WTC11 (cell line): ENCODE results near the gene KCNC4.

ENCODE experiments used
- GABPB1 ChIP-seq: sonication (generic); formaldehyde crosslinking; IDR thresholded peaks from 2 replicates; pipeline ENCODE4 v1.8.1; 2023; ENCODE audit warnings: mild to moderate bottlenecking, missing genetic modification reagents
- TF ChIP-seq, protein P1 (sequence below): fragments of 200-600 bp; IDR thresholded peaks from 2 replicates; pipeline ENCODE4 v1.8.0; 2022; ENCODE audit warnings: antibody characterized with exemption
- TF ChIP-seq, protein P2 (sequence below): sonication (generic); formaldehyde crosslinking; IDR thresholded peaks from 2 replicates; pipeline ENCODE4 v1.8.1; 2023; ENCODE audit warnings: mild to moderate bottlenecking, missing genetic modification reagents, moderate library complexity
- TF ChIP-seq, protein P3 (sequence below): sonication (generic); formaldehyde crosslinking; IDR thresholded peaks from 2 replicates; pipeline ENCODE4 v1.8.0; 2022; ENCODE audit warnings: missing genetic modification reagents
- TF ChIP-seq, protein P4 (sequence below): sonication (generic); formaldehyde crosslinking; IDR thresholded peaks from 2 replicates; pipeline ENCODE4 v1.8.0; 2022; ENCODE audit warnings: mild to moderate bottlenecking, missing genetic modification reagents

DNA sequence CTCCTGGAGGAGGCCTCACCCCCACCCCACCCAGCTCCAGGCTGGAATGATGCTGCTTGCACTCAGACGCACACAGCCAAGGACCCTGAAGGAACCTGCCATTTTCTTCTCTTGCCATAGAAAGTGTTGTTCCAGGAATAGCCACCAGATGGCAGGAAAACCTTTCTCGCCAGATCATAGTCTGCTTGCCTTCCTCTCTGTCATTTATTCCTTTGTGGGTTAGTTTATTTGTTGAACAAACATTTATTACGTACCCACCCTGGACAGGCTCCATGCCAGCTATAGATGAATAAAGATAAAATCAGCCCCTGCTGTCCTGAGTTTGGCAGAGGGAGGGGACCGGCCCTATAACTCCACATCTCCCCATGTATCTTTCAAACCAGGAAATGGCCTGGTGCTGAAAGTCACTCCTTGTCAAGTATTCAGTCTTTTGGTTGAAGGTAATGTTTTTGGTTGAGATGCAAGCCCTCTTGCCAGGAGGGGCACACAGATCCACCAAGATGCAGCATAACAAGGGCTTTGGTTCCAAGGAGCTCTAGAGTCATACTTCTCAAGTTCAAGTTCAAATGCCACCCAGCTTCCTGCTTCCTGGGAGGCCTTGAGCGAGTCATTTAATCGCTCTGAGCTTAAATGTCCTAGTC, 7.0 kb upstream of the KCNC4 start:
- TF ChIP-seq, protein P1, sequence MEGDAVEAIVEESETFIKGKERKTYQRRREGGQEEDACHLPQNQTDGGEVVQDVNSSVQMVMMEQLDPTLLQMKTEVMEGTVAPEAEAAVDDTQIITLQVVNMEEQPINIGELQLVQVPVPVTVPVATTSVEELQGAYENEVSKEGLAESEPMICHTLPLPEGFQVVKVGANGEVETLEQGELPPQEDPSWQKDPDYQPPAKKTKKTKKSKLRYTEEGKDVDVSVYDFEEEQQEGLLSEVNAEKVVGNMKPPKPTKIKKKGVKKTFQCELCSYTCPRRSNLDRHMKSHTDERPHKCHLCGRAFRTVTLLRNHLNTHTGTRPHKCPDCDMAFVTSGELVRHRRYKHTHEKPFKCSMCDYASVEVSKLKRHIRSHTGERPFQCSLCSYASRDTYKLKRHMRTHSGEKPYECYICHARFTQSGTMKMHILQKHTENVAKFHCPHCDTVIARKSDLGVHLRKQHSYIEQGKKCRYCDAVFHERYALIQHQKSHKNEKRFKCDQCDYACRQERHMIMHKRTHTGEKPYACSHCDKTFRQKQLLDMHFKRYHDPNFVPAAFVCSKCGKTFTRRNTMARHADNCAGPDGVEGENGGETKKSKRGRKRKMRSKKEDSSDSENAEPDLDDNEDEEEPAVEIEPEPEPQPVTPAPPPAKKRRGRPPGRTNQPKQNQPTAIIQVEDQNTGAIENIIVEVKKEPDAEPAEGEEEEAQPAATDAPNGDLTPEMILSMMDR = peak; percentile 74
- no peak for TF ChIP-seq GABPB1 (CRISPR knock-in tag)
- TF ChIP-seq, protein P2, sequence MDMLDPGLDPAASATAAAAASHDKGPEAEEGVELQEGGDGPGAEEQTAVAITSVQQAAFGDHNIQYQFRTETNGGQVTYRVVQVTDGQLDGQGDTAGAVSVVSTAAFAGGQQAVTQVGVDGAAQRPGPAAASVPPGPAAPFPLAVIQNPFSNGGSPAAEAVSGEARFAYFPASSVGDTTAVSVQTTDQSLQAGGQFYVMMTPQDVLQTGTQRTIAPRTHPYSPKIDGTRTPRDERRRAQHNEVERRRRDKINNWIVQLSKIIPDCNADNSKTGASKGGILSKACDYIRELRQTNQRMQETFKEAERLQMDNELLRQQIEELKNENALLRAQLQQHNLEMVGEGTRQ (CRISPR knock-in tag) = no peak
- TF ChIP-seq, protein P3, sequence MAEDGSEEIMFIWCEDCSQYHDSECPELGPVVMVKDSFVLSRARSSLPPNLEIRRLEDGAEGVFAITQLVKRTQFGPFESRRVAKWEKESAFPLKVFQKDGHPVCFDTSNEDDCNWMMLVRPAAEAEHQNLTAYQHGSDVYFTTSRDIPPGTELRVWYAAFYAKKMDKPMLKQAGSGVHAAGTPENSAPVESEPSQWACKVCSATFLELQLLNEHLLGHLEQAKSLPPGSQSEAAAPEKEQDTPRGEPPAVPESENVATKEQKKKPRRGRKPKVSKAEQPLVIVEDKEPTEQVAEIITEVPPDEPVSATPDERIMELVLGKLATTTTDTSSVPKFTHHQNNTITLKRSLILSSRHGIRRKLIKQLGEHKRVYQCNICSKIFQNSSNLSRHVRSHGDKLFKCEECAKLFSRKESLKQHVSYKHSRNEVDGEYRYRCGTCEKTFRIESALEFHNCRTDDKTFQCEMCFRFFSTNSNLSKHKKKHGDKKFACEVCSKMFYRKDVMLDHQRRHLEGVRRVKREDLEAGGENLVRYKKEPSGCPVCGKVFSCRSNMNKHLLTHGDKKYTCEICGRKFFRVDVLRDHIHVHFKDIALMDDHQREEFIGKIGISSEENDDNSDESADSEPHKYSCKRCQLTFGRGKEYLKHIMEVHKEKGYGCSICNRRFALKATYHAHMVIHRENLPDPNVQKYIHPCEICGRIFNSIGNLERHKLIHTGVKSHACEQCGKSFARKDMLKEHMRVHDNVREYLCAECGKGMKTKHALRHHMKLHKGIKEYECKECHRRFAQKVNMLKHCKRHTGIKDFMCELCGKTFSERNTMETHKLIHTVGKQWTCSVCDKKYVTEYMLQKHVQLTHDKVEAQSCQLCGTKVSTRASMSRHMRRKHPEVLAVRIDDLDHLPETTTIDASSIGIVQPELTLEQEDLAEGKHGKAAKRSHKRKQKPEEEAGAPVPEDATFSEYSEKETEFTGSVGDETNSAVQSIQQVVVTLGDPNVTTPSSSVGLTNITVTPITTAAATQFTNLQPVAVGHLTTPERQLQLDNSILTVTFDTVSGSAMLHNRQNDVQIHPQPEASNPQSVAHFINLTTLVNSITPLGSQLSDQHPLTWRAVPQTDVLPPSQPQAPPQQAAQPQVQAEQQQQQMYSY (CRISPR knock-in tag) = no peak
- TF ChIP-seq, protein P4, sequence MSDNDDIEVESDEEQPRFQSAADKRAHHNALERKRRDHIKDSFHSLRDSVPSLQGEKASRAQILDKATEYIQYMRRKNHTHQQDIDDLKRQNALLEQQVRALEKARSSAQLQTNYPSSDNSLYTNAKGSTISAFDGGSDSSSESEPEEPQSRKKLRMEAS (CRISPR knock-in tag) = no peak
